HK-2 (cell line): ENCODE data around the gene RAPGEF3.

ENCODE experiments used
- DNase-seq: peaks from one replicate; pipeline ENCODE4 v3.0.0-alpha.2; 2018; ENCODE audit not compliant: unreplicated experiment

The RAPGEF3 gene

GRCh38 chr12:47789712-47790489 is 31.2 kb upstream of the RAPGEF3 start:
- no peak for DNase-seq

GRCh38 chr12:47789141-47789540 is 30.5 kb upstream of the RAPGEF3 start:
- no peak for DNase-seq

GRCh38 chr12:47787596-47788319 is 29.1 kb upstream of the RAPGEF3 start:
- DNase-seq = no peak

- DNase-seq = no peak
Observed at GRCh38 chr12:47786662-47787280, 28.1 kb upstream of the RAPGEF3 start.

GRCh38 chr12:47785887-47786661 is 27.4 kb upstream of the RAPGEF3 start:
- DNase-seq = no peak

- DNase-seq = no peak
Observed at GRCh38 chr12:47785036-47785886, 26.6 kb upstream of the RAPGEF3 start.

GRCh38 chr12:47783821-47784819 is 25.4 kb upstream of the RAPGEF3 start:
- no peak for DNase-seq

- no peak for DNase-seq
Observed at GRCh38 chr12:47783024-47783755, 24.5 kb upstream of the RAPGEF3 start.

- DNase-seq = no peak
Observed at GRCh38 chr12:47782372-47782770, 23.7 kb upstream of the RAPGEF3 start.

- no peak for DNase-seq
Observed at GRCh38 chr12:47781479-47782371, 23.0 kb upstream of the RAPGEF3 start.

- DNase-seq = no peak
Observed at GRCh38 chr12:47779943-47780504, 21.3 kb upstream of the RAPGEF3 start.

- DNase-seq = peak; percentile 92
Observed at GRCh38 chr12:47779301-47779942, 20.7 kb upstream of the RAPGEF3 start.

GRCh38 chr12:47778881-47779280 is 20.2 kb upstream of the RAPGEF3 start:
- DNase-seq = no peak

- DNase-seq = no peak
Observed at GRCh38 chr12:47777741-47778558, 19.3 kb upstream of the RAPGEF3 start.

- no peak for DNase-seq
Observed at GRCh38 chr12:47777151-47777550, 18.5 kb upstream of the RAPGEF3 start.

GRCh38 chr12:47776471-47777143 is 17.9 kb upstream of the RAPGEF3 start:
- no peak for DNase-seq
